ENCODE data around the gene IL13. TPM values are rescaled to one million over a fixed set of nuclear protein-coding genes. Genes with fewer than 3 reads are reported as not detected.

The IL13 gene
- total RNA-seq, 1 experiment from 2014 or later, result not detected

GRCh38 chr5:132674671-132675506 is 16.9 kb downstream of the IL13 start:
- BruUV-seq (replicated peaks), result no TSS peak
- no peak overlapping the region for H3K9ac ChIP-seq (ENCODE audit: low read length)
- CTCF ChIA-PET, result no interaction called here
- DNase-seq (ENCODE audit: low read depth, low spot score), result peak; percentile 26
- H3K4me1 ChIP-seq (ENCODE audit: control insufficient read depth in 1 of 2, insufficient read depth in 2 of 2, low read length in 2 of 2), result peaks cover 24 to 34% of the 10 kb centered on the region in 2 experiments
- RAD21 ChIA-PET (ENCODE audit: low non-redundant PET in 1 of 2, low total read pairs in 2 of 2, uncharacterized antibody in 2 of 2, unreplicated experiment in 2 of 2), result no interaction called here
- H3K79me2 ChIP-seq (ENCODE audit: insufficient read depth, low read length), result no peaks in the 10 kb centered on the region
- intact Hi-C loops (cut with micrococcal nuclease), result loop anchor here (5.0 to 10.0 kb wide), 2 partner anchors 150 to 288 kb away; no protein-coding TSS in a partner anchor
- H3K36me3 ChIP-seq (ENCODE audit: control insufficient read depth in 1 of 2, insufficient read depth in 2 of 2, low read length in 2 of 2), result no peaks in the 10 kb centered on the region
- H3K4me2 ChIP-seq (ENCODE audit: low read length), result peak overlapping the region; percentile 40
- ATAC-seq, result no peak
- H2AFZ ChIP-seq (ENCODE audit: low read depth, low read length, poor library complexity, severe bottlenecking), result no peak overlapping the region
- H3K27ac ChIP-seq (ENCODE audit: low read depth, low read length), result no peak overlapping the region
- H3K27me3 ChIP-seq (ENCODE audit: insufficient read depth, low read length), result no peaks in the 10 kb centered on the region
- TF ChIP-seq CEBPB (IDR thresholded peaks at IDR 0.05; ENCODE audit: low read depth) (no peak), FOSL1 (IDR thresholded peaks at IDR 0.05; ENCODE audit: low read depth) (peak; percentile 42; the same call in 1 of the 2 replicates), ZFX (IDR thresholded peaks at IDR 0.05) (no peak), SP1 (IDR thresholded peaks at IDR 0.05; ENCODE audit: low read depth) (0 out of 2 replicates have a peak, but pooled peaks have one; percentile 13), EGR1 (IDR thresholded peaks at IDR 0.05; ENCODE audit: low read depth) (peak; percentile 50; the same call in 1 of the 2 replicates)
- H4K20me1 ChIP-seq (ENCODE audit: insufficient read depth), result no peaks in the 10 kb centered on the region
- POLR2A ChIA-PET, result no interaction called here
- no peaks in the 10 kb centered on the region for H3K9me3 ChIP-seq (ENCODE audit: control insufficient read depth in 1 of 2, insufficient read depth in 1 of 2, low read depth in 1 of 2, low read length in 2 of 2)
- no peaks in the 10 kb centered on the region for H3K9me2 ChIP-seq (ENCODE audit: insufficient read depth)
- H3K4me3 ChIP-seq (replicated peaks in 1 of 2; ENCODE audit: low read depth in 1 of 2, low read length in 2 of 2), result 0 out of 4 replicates have a peak overlapping the region, but pooled peaks of 1 of the 2 experiments have one; percentile 1

GRCh38 chr5:132675936-132676689 is 18.1 kb downstream of the IL13 start:
- ChIA-PET POLR2A (interaction anchor here (1.3 kb wide), 1 partner anchor 18 kb away, joined by 3 read pairs; no protein-coding TSS in a partner anchor), RAD21 (ENCODE audit: low non-redundant PET in 1 of 2, low total read pairs in 2 of 2, uncharacterized antibody in 2 of 2, unreplicated experiment in 2 of 2) (no interaction called here), CTCF (interaction anchor here (1.2 to 1.8 kb wide), 3 partner anchors 14 to 170 kb away, joined by 3 to 10 read pairs (median 4); no protein-coding TSS in a partner anchor)
- H4K20me1 ChIP-seq (ENCODE audit: insufficient read depth), result no peaks in the 10 kb centered on the region
- no peak overlapping the region for H3K27ac ChIP-seq (ENCODE audit: low read depth, low read length)
- no peak overlapping the region for H3K4me2 ChIP-seq (ENCODE audit: low read length)
- intact Hi-C loops (cut with micrococcal nuclease), result loop anchor here (5.0 to 10.0 kb wide), 2 partner anchors 151 to 289 kb away; no protein-coding TSS in a partner anchor
- no peaks in the 10 kb centered on the region for H3K27me3 ChIP-seq (ENCODE audit: insufficient read depth, low read length)
- H3K4me3 ChIP-seq (replicated peaks in 1 of 2; ENCODE audit: low read depth in 1 of 2, low read length in 2 of 2), result no peak overlapping the region
- H3K9me2 ChIP-seq (ENCODE audit: insufficient read depth), result no peaks in the 10 kb centered on the region
- no peak for DNase-seq (ENCODE audit: low read depth, low spot score)
- no peak overlapping the region for H3K9ac ChIP-seq (ENCODE audit: low read length)
- H3K79me2 ChIP-seq (ENCODE audit: insufficient read depth, low read length), result no peaks in the 10 kb centered on the region
- peaks cover 24 to 34% of the 10 kb centered on the region in 2 experiments for H3K4me1 ChIP-seq (ENCODE audit: control insufficient read depth in 1 of 2, insufficient read depth in 2 of 2, low read length in 2 of 2)
- H3K36me3 ChIP-seq (ENCODE audit: control insufficient read depth in 1 of 2, insufficient read depth in 2 of 2, low read length in 2 of 2), result no peaks in the 10 kb centered on the region
- H2AFZ ChIP-seq (ENCODE audit: low read depth, low read length, poor library complexity, severe bottlenecking), result no peak overlapping the region
- H3K9me3 ChIP-seq (ENCODE audit: control insufficient read depth in 1 of 2, insufficient read depth in 1 of 2, low read depth in 1 of 2, low read length in 2 of 2), result no peaks in the 10 kb centered on the region
- BruUV-seq (replicated peaks), result no TSS peak
- no peak for ATAC-seq
- TF ChIP-seq RAD21 (IDR thresholded peaks at IDR 0.05; ENCODE audit: low read depth), result no peak
- TF ChIP-seq SP1 (IDR thresholded peaks at IDR 0.05; ENCODE audit: low read depth), result no peak
- no peak for TF ChIP-seq ZBTB33 (IDR thresholded peaks at IDR 0.05; ENCODE audit: extremely low read depth, insufficient replicate concordance, low read length)
- no peak for TF ChIP-seq ZFX (IDR thresholded peaks at IDR 0.05)
- no peak for TF ChIP-seq CEBPB (IDR thresholded peaks at IDR 0.05; ENCODE audit: low read depth)
- TF ChIP-seq JUND (IDR thresholded peaks at IDR 0.05), result no peak
- TF ChIP-seq MAX (IDR thresholded peaks at IDR 0.05), result no peak
- no peak for TF ChIP-seq EGR1 (IDR thresholded peaks at IDR 0.05; ENCODE audit: low read depth)
- no peak for TF ChIP-seq POLR2A (IDR thresholded peaks at IDR 0.05; ENCODE audit: borderline replicate concordance, extremely low read depth, insufficient read depth, insufficient read length)
- no peak for TF ChIP-seq CBX3 (IDR thresholded peaks at IDR 0.05; ENCODE audit: low read depth)
- no peak for TF ChIP-seq EZH2phosphoT487 (IDR thresholded peaks at IDR 0.05; ENCODE audit: borderline replicate concordance)
- TF ChIP-seq SIN3A (IDR thresholded peaks at IDR 0.05; ENCODE audit: low read depth), result no peak
- TF ChIP-seq YY1 (IDR thresholded peaks at IDR 0.05; ENCODE audit: extremely low read depth, insufficient replicate concordance, low read depth, low read length), result no peak

All from HCT116 (cell line).